MCF 10A (cell line): Measurements from ENCODE around the gene DUSP28. TPM values are rescaled to one million over a fixed set of nuclear protein-coding genes. Genes with fewer than 3 reads are reported as not detected.

ENCODE experiments used
- BruUV-seq: library from RNA; stranded (reverse); fragments of 400-500 nt; replicated peaks from 2 replicates; lab custom pipeline; 2021; lab: Mats Ljungman, UMichigan
- CTCF ChIA-PET: fragments of 300-600 bp; sonication (Branson Sonifier 250); formaldehyde crosslinking; extraction: SDS; loops from one replicate; lab custom pipeline; 2021; ENCODE audit warnings: antibody characterized with exemption, inconsistent platforms; lab: Yijun Ruan, JAX
- POLR2A ChIA-PET: fragments of 300-600, 350-650 bp; sonication (Branson Sonifier 250); formaldehyde crosslinking; extraction: SDS; loops from one replicate; lab custom pipeline; 2020; ENCODE audit warnings: antibody characterized with exemption, inconsistent platforms; lab: Yijun Ruan, JAX
- DNase-seq: peaks from one replicate; pipeline ENCODE4 v3.0.0-alpha.2; 2018; ENCODE audit not compliant: unreplicated experiment
- H3K27ac Mint-ChIP-seq: one replicate; pipeline ENCODE4 v1.8.0; 2022; ENCODE audit warnings: mild to moderate bottlenecking, low read depth, mixed read lengths; ENCODE audit not compliant: unreplicated experiment
- H3K27me3 Mint-ChIP-seq: one replicate; pipeline ENCODE4 v1.8.0; 2022; ENCODE audit warnings: mixed read lengths; ENCODE audit not compliant: insufficient read depth, unreplicated experiment
- H3K36me3 Mint-ChIP-seq: one replicate; pipeline ENCODE4 v1.8.0; 2022; ENCODE audit warnings: mild to moderate bottlenecking, moderate library complexity, mixed read lengths; ENCODE audit not compliant: insufficient read depth, unreplicated experiment
- H3K4me1 Mint-ChIP-seq: one replicate; pipeline ENCODE4 v1.8.0; 2022; ENCODE audit warnings: mixed read lengths; ENCODE audit not compliant: insufficient read depth, unreplicated experiment
- H3K4me3 Mint-ChIP-seq: one replicate; pipeline ENCODE4 v1.8.0; 2022; ENCODE audit warnings: mild to moderate bottlenecking, moderate library complexity, mixed read lengths; ENCODE audit not compliant: unreplicated experiment
- H3K9me3 Mint-ChIP-seq: one replicate; pipeline ENCODE4 v1.8.0; 2022; ENCODE audit warnings: mixed read lengths; ENCODE audit not compliant: unreplicated experiment
- CTCF ChIP-seq: fragments of 200-600 bp; IDR thresholded peaks from one replicate; pipeline ENCODE4 v1.8.0; 2022; ENCODE audit warnings: antibody characterized with exemption, mild to moderate bottlenecking; ENCODE audit not compliant: unreplicated experiment
- intact Hi-C: fragments of 100-400 bp; cut with micrococcal nuclease; formaldehyde crosslinking; loops from 2 replicates; pipeline ENCODE4 v1.14.1; 2022
- total RNA-seq: library from RNA; stranded (reverse); gene quantifications from 2 replicates; pipeline ENCODE4 v1.2.3, GENCODE V29; 2022

Gene DUSP28
- total RNA-seq, 1 experiment from 2014 or later, result 5.2 TPM

DNA sequence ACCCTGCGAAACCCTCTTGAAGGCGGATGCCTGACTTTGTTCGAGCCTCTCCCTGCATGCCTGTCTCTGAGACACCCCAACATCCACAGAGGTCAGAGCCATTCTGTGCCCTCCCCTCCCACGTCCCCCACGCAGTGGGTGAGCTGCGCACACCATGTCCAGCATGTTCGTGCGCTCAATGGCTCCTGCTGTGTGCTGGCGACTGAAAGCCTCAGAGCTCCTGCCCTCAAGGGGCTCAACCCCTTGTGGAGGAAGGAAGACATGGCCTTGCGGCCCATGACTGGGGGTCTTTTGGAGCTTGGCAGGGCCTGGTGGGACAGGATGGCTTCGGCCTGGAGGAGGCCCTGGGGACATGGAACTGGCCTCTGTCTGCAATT is 48.1 kb upstream of the DUSP28 start:
- no peak overlapping the region for H3K4me3 Mint-ChIP-seq
- H3K36me3 Mint-ChIP-seq, result peaks cover 9% of the 10 kb centered on the region
- intact Hi-C loops, result loop anchor here (5.0 kb wide), 1 partner anchor 55 kb away; the partner anchor contains the start of gene RNPEPL1
- no peak for TF ChIP-seq CTCF
- DNase-seq, result no peak
- no peaks in the 10 kb centered on the region for H3K27me3 Mint-ChIP-seq
- CTCF ChIA-PET, result interaction anchor here (0.7 to 5.3 kb wide), 3 partner anchors 80 to 478 kb away, joined by 3 to 63 read pairs (median 3); no protein-coding TSS in a partner anchor
- POLR2A ChIA-PET, result no interaction called here
- no peaks in the 10 kb centered on the region for H3K9me3 Mint-ChIP-seq
- H3K4me1 Mint-ChIP-seq, result peaks cover 12% of the 10 kb centered on the region
- no peak overlapping the region for H3K27ac Mint-ChIP-seq
- BruUV-seq, result no TSS peak

DNA sequence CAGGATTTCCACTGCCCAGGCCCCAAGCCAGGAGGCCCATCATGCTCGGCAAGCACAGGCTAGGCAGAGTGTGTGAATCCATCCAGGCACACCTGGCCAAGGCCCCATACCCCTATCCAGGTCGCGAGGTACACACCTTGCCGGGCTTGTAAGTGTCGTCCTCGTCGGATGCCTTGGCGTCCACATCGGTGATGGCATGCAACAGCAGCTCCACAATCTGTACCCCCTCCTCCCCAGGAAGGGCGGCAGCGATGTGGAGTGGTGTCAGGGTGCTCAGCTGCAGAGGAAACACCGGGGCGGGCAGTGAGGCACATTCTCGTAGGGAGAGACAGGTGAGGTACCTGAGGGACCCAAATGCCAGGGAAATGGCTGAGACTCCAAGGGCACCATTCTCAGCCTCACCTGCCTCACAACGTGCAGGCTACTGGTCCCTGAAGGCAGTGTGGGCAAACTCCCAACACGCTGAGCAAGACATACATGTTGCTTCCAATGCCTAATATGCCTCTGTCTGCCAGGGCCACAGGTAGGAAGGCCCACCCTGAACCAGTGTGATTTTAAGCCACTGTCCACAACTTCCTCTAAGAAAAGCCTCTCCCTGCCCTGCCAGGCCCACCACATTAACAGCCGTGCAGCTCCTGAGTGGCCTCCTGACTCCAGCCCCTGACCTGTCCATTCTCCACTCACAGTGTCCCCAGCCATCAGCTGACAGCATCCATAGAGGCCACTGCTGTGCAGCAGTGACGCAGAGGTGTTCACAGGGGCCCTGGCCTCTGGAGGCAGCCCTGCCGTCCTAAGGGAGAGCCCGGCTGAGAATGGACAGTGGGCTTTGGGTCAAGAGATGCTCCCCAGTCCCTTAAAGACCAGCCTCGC is 47.3 kb upstream of the DUSP28 start:
- TF ChIP-seq CTCF, result no peak
- Mint-ChIP-seq H3K9me3 (no peaks in the 10 kb centered on the region), H3K36me3 (peaks cover 15% of the 10 kb centered on the region), H3K27ac (no peak overlapping the region), H3K27me3 (no peaks in the 10 kb centered on the region), H3K4me3 (no peak overlapping the region), H3K4me1 (peaks cover 12% of the 10 kb centered on the region)
- no peak for DNase-seq
- no TSS peak for BruUV-seq
- intact Hi-C loops, result loop anchor here (5.0 kb wide), 1 partner anchor 54 kb away; the partner anchor contains the start of gene RNPEPL1
- CTCF ChIA-PET, result interaction anchor here (0.5 to 5.3 kb wide), 8 partner anchors 12 to 623 kb away, joined by 3 to 63 read pairs (median 4); no protein-coding TSS in a partner anchor
- POLR2A ChIA-PET, result interaction anchor here (2.7 kb wide), 1 partner anchor 74 kb away, joined by 10 read pairs; the partner anchor contains the start of gene CAPN10

GRCh38 chr2:240513549-240514287 is 46.4 kb upstream of the DUSP28 start:
- Mint-ChIP-seq H3K27me3 (no peaks in the 10 kb centered on the region), H3K27ac (peak overlapping the region; percentile 16), H3K36me3 (peaks cover 15% of the 10 kb centered on the region), H3K4me3 (no peak overlapping the region), H3K9me3 (no peaks in the 10 kb centered on the region), H3K4me1 (peaks cover 12% of the 10 kb centered on the region)
- ChIA-PET POLR2A (interaction anchor here (0.7 to 2.7 kb wide), 6 partner anchors 48 to 526 kb away, joined by 3 to 12 read pairs (median 6); partner anchors contain the start of gene CAPN10), CTCF (interaction anchor here (0.5 to 5.3 kb wide), 31 partner anchors 9 to 1897 kb away, joined by 3 to 63 read pairs (median 4); partner anchors contain the start of gene CAPN10)
- peak; percentile 77 for TF ChIP-seq CTCF
- DNase-seq, result peak; percentile 76
- intact Hi-C loops, result loop anchor here (1.0 to 5.0 kb wide), 2 partner anchors 54 to 327 kb away; partner anchors contain the start of gene RNPEPL1
- no TSS peak for BruUV-seq
